B cell (primary cell): Measurements from ENCODE around the gene ENDOU. TPM values are rescaled to one million over a fixed set of nuclear protein-coding genes. Genes with fewer than 3 reads are reported as not detected.
A peak's percentile ranks its signal among the peaks of the same experiment; 100 is the strongest.

Experiments used
- ATAC-seq: fragments of 200-7000 bp; cut with Tn5 transposase; one replicate; pipeline ENCODE4 v1.10.0; 2021; ENCODE audit warnings: low read depth, mild to moderate bottlenecking, moderate number of reproducible peaks, moderate library complexity
- CTCF ChIA-PET: fragments of 350-600 bp; sonication (Branson Sonifier 250); formaldehyde crosslinking; loops from one replicate; lab custom pipeline; 2021; ENCODE audit warnings: antibody characterized with exemption, inconsistent platforms; lab: Charles Lee
- POLR2A ChIA-PET: fragments of 350-600 bp; sonication (Branson Sonifier 250); formaldehyde crosslinking; loops from one replicate; lab custom pipeline; 2021; ENCODE audit warnings: antibody characterized with exemption; lab: Charles Lee
- DNase-seq: peaks from one replicate; pipeline ENCODE4 v3.0.0; 2013
- H2AFZ ChIP-seq: 2 replicates; pipeline ENCODE4 v1.6.1; 2012; ENCODE audit warnings: mild to moderate bottlenecking, low read depth, low read length; ENCODE audit not compliant: insufficient read depth, poor library complexity, severe bottlenecking
- H3K27ac ChIP-seq, 2 donors: 1 replicate in 1 of 2; 2 replicates in 1 of 2; pipeline ENCODE4 v1.5.1; 2012 to 2013; ENCODE audit warnings: low read length in 2 of 2, mild to moderate bottlenecking in 2 of 2, moderate library complexity in 1 of 2
- H3K27me3 ChIP-seq, 4 experiments: fragments of 200-600 bp in 1 of 4; sonication (generic) in 1 of 4; replicated peaks in 1 of 4; 1 replicate in 2 of 4; 2 replicates in 2 of 4; pipeline versions ENCODE4 v1.6.1 to v1.7.0; 2013 to 2016; ENCODE audit warnings: low read length in 3 of 4, mild to moderate bottlenecking in 2 of 4, mixed read lengths in 1 of 4, moderate library complexity in 1 of 4; ENCODE audit not compliant: insufficient read depth in 4 of 4, control insufficient read depth in 3 of 4; ENCODE audit errors: control extremely low read depth in 1 of 4
- H3K36me3 ChIP-seq, 2 experiments: replicated peaks in 1 of 2; 1 replicate in 1 of 2; 2 replicates in 1 of 2; pipeline versions ENCODE4 v1.6.1 to v1.7.1; 2013; ENCODE audit warnings: low read length in 1 of 2; ENCODE audit not compliant: insufficient read depth in 2 of 2, control insufficient read depth in 1 of 2; ENCODE audit errors: control extremely low read depth in 1 of 2, extremely low read depth in 1 of 2
- H3K4me1 ChIP-seq, 2 donors: fragments of 200-600 bp in 1 of 2; sonication (generic) in 1 of 2; 1 replicate in 1 of 2; 2 replicates in 1 of 2; pipeline versions ENCODE4 v1.5.1 to v1.6.1; 2013 to 2017; ENCODE audit warnings: low read length in 2 of 2; ENCODE audit not compliant: control insufficient read depth in 2 of 2, insufficient read depth in 2 of 2
- H3K4me2 ChIP-seq: replicated peaks from 2 replicates; pipeline ENCODE3; 2012; ENCODE audit warnings: mild to moderate bottlenecking, low read depth, low read length; ENCODE audit not compliant: poor library complexity, severe bottlenecking
- H3K4me3 ChIP-seq, 5 experiments: fragments of 200-600 bp in 1 of 5; sonication (generic) in 1 of 5; 1 replicate in 3 of 5; 2 replicates in 2 of 5; pipeline versions ENCODE4 v1.5.1 to v1.7.0; 2011 to 2016; ENCODE audit warnings: low read length in 4 of 5, mild to moderate bottlenecking in 4 of 5, low read depth in 2 of 5, control low read depth in 1 of 5, moderate library complexity in 1 of 5; ENCODE audit not compliant: insufficient read depth in 1 of 5; ENCODE audit errors: control extremely low read depth in 1 of 5, extremely low read depth in 1 of 5
- H3K79me2 ChIP-seq: fragments of 200-600 bp; sonication (generic); one replicate; pipeline ENCODE4 v1.6.0; 2016; ENCODE audit warnings: low read length; ENCODE audit not compliant: control insufficient read depth, insufficient read depth
- H3K9ac ChIP-seq: fragments of 200-600 bp; sonication (generic); 2 replicates; pipeline ENCODE4 v1.6.1; 2017; ENCODE audit warnings: mild to moderate bottlenecking, low read length, moderate library complexity
- H3K9me3 ChIP-seq, 3 donors: one replicate each; pipeline versions ENCODE4 v1.6.1 to v1.7.1; 2013; ENCODE audit warnings: low read length in 2 of 3; ENCODE audit not compliant: control insufficient read depth in 2 of 3, insufficient read depth in 1 of 3; ENCODE audit errors: control extremely low read depth in 1 of 3
- H4K20me1 ChIP-seq: 2 replicates; pipeline ENCODE4 v1.6.0; 2012; ENCODE audit warnings: mild to moderate bottlenecking, low read length; ENCODE audit not compliant: insufficient read depth, control insufficient read depth, poor library complexity, severe bottlenecking
- H3K27ac Mint-ChIP-seq: one replicate; pipeline ENCODE4 v1.8.0; 2021; ENCODE audit warnings: mixed read lengths
- H3K27me3 Mint-ChIP-seq: one replicate; pipeline ENCODE4 v1.8.0; 2021; ENCODE audit warnings: mixed read lengths
- H3K4me1 Mint-ChIP-seq: one replicate; pipeline ENCODE4 v1.8.0; 2021; ENCODE audit warnings: mixed read lengths
- H3K4me3 Mint-ChIP-seq: one replicate; pipeline ENCODE4 v1.8.0; 2021; ENCODE audit warnings: mixed read lengths
- H3K9me3 Mint-ChIP-seq: one replicate; pipeline ENCODE4 v1.8.0; 2022; ENCODE audit warnings: mixed read lengths; ENCODE audit not compliant: insufficient read depth
- CTCF ChIP-seq: fragments of 200-600 bp; IDR thresholded peaks from one replicate; pipeline ENCODE4 v1.8.0; 2022; ENCODE audit warnings: antibody characterized with exemption, mild to moderate bottlenecking
- EZH2 ChIP-seq: IDR thresholded peaks from 2 replicates; pipeline ENCODE4 v1.6.1; 2012; ENCODE audit warnings: borderline replicate concordance, low read depth, mild to moderate bottlenecking, moderate library complexity, low read length; ENCODE audit not compliant: insufficient read depth, poor library complexity, severe bottlenecking
- WGBS: methylation state at CpG from one replicate; pipeline ENCODE4 v1.1.5; 2013; ENCODE audit warnings: missing lambda C conversion rate; ENCODE audit not compliant: insufficient coverage; 5-methylcytosine and 5-hydroxymethylcytosine counted together
- intact Hi-C: fragments of 100-400 bp; cut with micrococcal nuclease; formaldehyde crosslinking; loops from one replicate; pipeline ENCODE4 v1.10.0; 2022
- polyA plus RNA-seq: library from polyadenylated mRNA; depleted of rRNA; stranded (reverse); fragments of >200 nt; gene quantifications from 2 replicates; pipeline ENCODE4 v1.2.3, GENCODE V29; 2012
- total RNA-seq, 2 donors: library from RNA; stranded (reverse); fragments of 120-200 nt in 1 of 2; gene quantifications; 1 replicate in 1 of 2; 2 replicates in 1 of 2; pipeline versions ENCODE4 v1.2.3 to v1.2.4, GENCODE V29; 2013 to 2022

Gene ENDOU
- total and polyA plus RNA-seq, 2 donors (not counting 1 experiment from before 2014, with no cell fraction given), result 0.03 TPM; not detected in 1

- Mint-ChIP-seq H3K4me1 (peaks cover 71% of the 10 kb centered on the region), H3K27ac (peak within 1 kb of the TSS; percentile 94), H3K9me3 (no peaks in the 10 kb centered on the region), H3K4me3 (peak within 1 kb of the TSS; percentile 93), H3K27me3 (no peaks in the 10 kb centered on the region)
- peak; percentile 95 for DNase-seq
- Histone ChIP-seq H3K79me2 (peaks cover 66% of the 10 kb centered on the region), H2AFZ (peak within 1 kb of the TSS; percentile 97), H3K9me3 (no peaks in the 10 kb centered on the region), H3K36me3 (peaks cover 0 to 6% of the 10 kb centered on the region in 2 experiments), H3K9ac (peak within 1 kb of the TSS; percentile 87), H3K27me3 (no peaks in the 10 kb centered on the region), H3K4me3 (peak within 1 kb of the TSS; percentile 62 to 98 (median 83)), H3K4me2 (peak within 1 kb of the TSS; percentile 88), H3K27ac (peak within 1 kb of the TSS; percentile 88), H4K20me1 (peaks cover 13% of the 10 kb centered on the region), H3K4me1 (peaks cover 59 to 61% of the 10 kb centered on the region in 2 donors)
- ChIA-PET POLR2A (interaction anchor here (0.6 to 0.8 kb wide), 4 partner anchors 113 to 429 kb away, joined by 3 to 4 read pairs (median 4); no protein-coding TSS in a partner anchor), CTCF (interaction anchor here (0.6 to 23.9 kb wide), 11 partner anchors 8 to 493 kb away, joined by 3 to 584 read pairs (median 4); partner anchors contain the start of genes ASB8, RAPGEF3 and SLC48A1)
- intact Hi-C loops, result loop anchor here (1.0 to 10.0 kb wide), 12 partner anchors 35 to 1977 kb away; partner anchors contain the start of genes ARID2, ASB8, CCDC184 and SENP1
- under 1% methylated on average over 60 of the region's 66 CpGs for WGBS
- ATAC-seq, result peak; percentile 90
- TF ChIP-seq EZH2 (no peak), CTCF (peak; percentile 81)
Observed at GRCh38 chr12:47705566-47706425, 19.5 kb downstream of the ENDOU start, which contains the start of gene RPAP3. Gene RPAP3 (minus strand): TSS chr12:47706030. CDS start chr12:47702840, 3,190 bp downstream.
